ENCODE data around the gene PREX1. TPM values are rescaled to one million over a fixed set of nuclear protein-coding genes. Genes with fewer than 3 reads are reported as not detected.

Gene PREX1
- total and polyA plus RNA-seq, 2 donors (not counting 3 experiments of a cell fraction or from before 2014, with no cell fraction given) = 51.3 to 72.9 TPM

DNA sequence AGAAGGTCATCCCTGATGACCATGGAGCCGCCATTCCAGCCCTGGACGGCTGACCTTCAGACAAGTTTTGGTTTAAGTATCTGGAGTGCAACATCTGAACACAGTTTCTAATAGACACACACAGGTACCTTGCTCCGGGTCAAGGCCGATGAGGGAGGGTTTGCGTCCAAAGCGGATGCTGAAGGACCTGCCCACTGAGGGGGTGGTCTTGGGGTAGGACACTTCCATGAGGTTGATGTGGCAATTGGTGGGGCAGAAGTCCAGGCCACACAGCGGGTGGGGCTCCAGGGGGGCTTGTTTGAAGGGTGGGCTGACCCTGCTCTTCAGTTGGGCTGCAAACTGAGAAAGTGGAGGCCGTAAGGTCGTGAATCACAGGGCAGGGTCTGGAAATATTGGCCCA lies 177.9 kb downstream of the PREX1 start:
- no TSS peak for BruUV-seq (replicated peaks)

GRCh38 chr20:48649104-48649626 lies 178.6 kb downstream of the PREX1 start:
- Histone ChIP-seq H3K4me3 (replicated peaks in 1 of 3; ENCODE audit: insufficient read depth in 1 of 3, low read depth in 1 of 3, low read length in 3 of 3) (no peak overlapping the region), H3K27ac (ENCODE audit: insufficient read depth, low read depth, low read length) (no peak overlapping the region), H3K9me1 (replicated peaks; ENCODE audit: control insufficient read depth, extremely low read depth, insufficient read depth, low read length) (no peaks in the 10 kb centered on the region), H3K27me3 (ENCODE audit: control insufficient read depth in 2 of 2, insufficient read depth in 2 of 2, low read length in 2 of 2) (no peaks in the 10 kb centered on the region), H3K9me3 (replicated peaks; ENCODE audit: control insufficient read depth, insufficient read depth, low read length) (no peaks in the 10 kb centered on the region), H3K79me2 (ENCODE audit: control insufficient read depth, insufficient read depth, low read length) (no peaks in the 10 kb centered on the region), H3K9ac (replicated peaks; ENCODE audit: extremely low read depth, insufficient read depth, low read length) (no peak overlapping the region), H4K20me1 (replicated peaks; ENCODE audit: control insufficient read depth, extremely low read depth, insufficient read depth, low read length) (no peaks in the 10 kb centered on the region), H2AFZ (ENCODE audit: low read depth, low read length) (no peak overlapping the region), H3K4me1 (ENCODE audit: control insufficient read depth, extremely low read depth, insufficient read depth, low read length) (no peaks in the 10 kb centered on the region), H3K36me3 (ENCODE audit: control insufficient read depth in 2 of 2, extremely low read depth in 1 of 2, insufficient read depth in 2 of 2, low read length in 2 of 2) (peaks cover 25 to 74% of the 10 kb centered on the region in 2 experiments), H3K4me2 (ENCODE audit: insufficient read depth, low read length) (no peak overlapping the region)
- FAIRE-seq = no peak
- TF ChIP-seq JUN (IDR thresholded peaks at IDR 0.05; ENCODE audit: borderline replicate concordance, insufficient read depth, insufficient read length, low read depth) (no peak), MYC (IDR thresholded peaks at IDR 0.05; ENCODE audit: low read depth, low read length) (no peak), POLR2A (IDR thresholded peaks at IDR 0.05; ENCODE audit: low read depth, low read length) (no peak), EZH2 (IDR thresholded peaks at IDR 0.05; ENCODE audit: borderline replicate concordance, low read depth, low read length, severe bottlenecking) (no peak)
- TF ChIP-seq, protein P1, sequence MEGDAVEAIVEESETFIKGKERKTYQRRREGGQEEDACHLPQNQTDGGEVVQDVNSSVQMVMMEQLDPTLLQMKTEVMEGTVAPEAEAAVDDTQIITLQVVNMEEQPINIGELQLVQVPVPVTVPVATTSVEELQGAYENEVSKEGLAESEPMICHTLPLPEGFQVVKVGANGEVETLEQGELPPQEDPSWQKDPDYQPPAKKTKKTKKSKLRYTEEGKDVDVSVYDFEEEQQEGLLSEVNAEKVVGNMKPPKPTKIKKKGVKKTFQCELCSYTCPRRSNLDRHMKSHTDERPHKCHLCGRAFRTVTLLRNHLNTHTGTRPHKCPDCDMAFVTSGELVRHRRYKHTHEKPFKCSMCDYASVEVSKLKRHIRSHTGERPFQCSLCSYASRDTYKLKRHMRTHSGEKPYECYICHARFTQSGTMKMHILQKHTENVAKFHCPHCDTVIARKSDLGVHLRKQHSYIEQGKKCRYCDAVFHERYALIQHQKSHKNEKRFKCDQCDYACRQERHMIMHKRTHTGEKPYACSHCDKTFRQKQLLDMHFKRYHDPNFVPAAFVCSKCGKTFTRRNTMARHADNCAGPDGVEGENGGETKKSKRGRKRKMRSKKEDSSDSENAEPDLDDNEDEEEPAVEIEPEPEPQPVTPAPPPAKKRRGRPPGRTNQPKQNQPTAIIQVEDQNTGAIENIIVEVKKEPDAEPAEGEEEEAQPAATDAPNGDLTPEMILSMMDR (IDR thresholded peaks at IDR 0.05; ENCODE audit: extremely low read depth in 1 of 2, insufficient read depth in 1 of 2, low read depth in 1 of 2, low read length in 2 of 2) = no peak
- dilution Hi-C loops (cut with MboI; ENCODE audit: extremely low pct_ligation_motif_present, low sequenced_read_pairs) (no loop called here), intact Hi-C loops (cut with micrococcal nuclease) (no loop called here)
- no TSS peak for BruUV-seq (replicated peaks)
- DNase-seq (ENCODE audit: low read depth, low spot score) = no peak
- CTCF ChIA-PET = no interaction called here
- POLR2A ChIA-PET = no interaction called here

More for the DNA sequence above, 177.9 kb downstream of the PREX1 start:
- no peak overlapping the region for H3K9ac ChIP-seq (replicated peaks; ENCODE audit: extremely low read depth, insufficient read depth, low read length)
- DNase-seq (ENCODE audit: low read depth, low spot score) = no peak
- POLR2A ChIA-PET = no interaction called here
- dilution Hi-C loops (cut with MboI; ENCODE audit: extremely low pct_ligation_motif_present, low sequenced_read_pairs) (loop anchor here (25.0 kb wide), 1 partner anchor 262 kb away; the partner anchor contains the start of gene ARFGEF2), intact Hi-C loops (cut with micrococcal nuclease) (no loop called here)
- no peaks in the 10 kb centered on the region for H3K9me3 ChIP-seq (replicated peaks; ENCODE audit: control insufficient read depth, insufficient read depth, low read length)
- H3K4me3 ChIP-seq (replicated peaks in 1 of 3; ENCODE audit: insufficient read depth in 1 of 3, low read depth in 1 of 3, low read length in 3 of 3) = no peak overlapping the region
- H3K27ac ChIP-seq (ENCODE audit: insufficient read depth, low read depth, low read length) = no peak overlapping the region
- TF ChIP-seq MYC (IDR thresholded peaks at IDR 0.05; ENCODE audit: low read depth, low read length) (no peak), MAX (IDR thresholded peaks at IDR 0.05; ENCODE audit: insufficient read depth, insufficient read length) (no peak), JUN (IDR thresholded peaks at IDR 0.05; ENCODE audit: borderline replicate concordance, insufficient read depth, insufficient read length, low read depth) (no peak), POLR2A (IDR thresholded peaks at IDR 0.05; ENCODE audit: low read depth, low read length) (no peak)
- no peaks in the 10 kb centered on the region for H4K20me1 ChIP-seq (replicated peaks; ENCODE audit: control insufficient read depth, extremely low read depth, insufficient read depth, low read length)
- no peaks in the 10 kb centered on the region for H3K79me2 ChIP-seq (ENCODE audit: control insufficient read depth, insufficient read depth, low read length)
- H3K4me2 ChIP-seq (ENCODE audit: insufficient read depth, low read length) = no peak overlapping the region
- peaks cover 23 to 73% of the 10 kb centered on the region in 2 experiments for H3K36me3 ChIP-seq (ENCODE audit: control insufficient read depth in 2 of 2, extremely low read depth in 1 of 2, insufficient read depth in 2 of 2, low read length in 2 of 2)
- FAIRE-seq = no peak
- no peaks in the 10 kb centered on the region for H3K27me3 ChIP-seq (ENCODE audit: control insufficient read depth in 2 of 2, insufficient read depth in 2 of 2, low read length in 2 of 2)
- H3K9me1 ChIP-seq (replicated peaks; ENCODE audit: control insufficient read depth, extremely low read depth, insufficient read depth, low read length) = no peaks in the 10 kb centered on the region
- no peak overlapping the region for H2AFZ ChIP-seq (ENCODE audit: low read depth, low read length)
- CTCF ChIA-PET = no interaction called here
- H3K4me1 ChIP-seq (ENCODE audit: control insufficient read depth, extremely low read depth, insufficient read depth, low read length) = no peaks in the 10 kb centered on the region
